Measurements from ENCODE around the gene GPR3. TPM values are rescaled to one million over a fixed set of nuclear protein-coding genes. Genes with fewer than 3 reads are reported as not detected.

GPR3 gene
- total and polyA plus RNA-seq, 4 donors: under 0.01 to 0.30 TPM; not detected in 2

Other genes starting within 250 kb of the GPR3 start
- gene SLC9A1, start 237.5 kb upstream of the GPR3 start, total RNA-seq: 1 to 10 TPM; 1.3 to 3.2 TPM
- 1 to 10 TPM; 1.3 to 1.7 TPM for gene SLC9A1, start 237.5 kb upstream of the GPR3 start, polyA plus RNA-seq
- gene WDTC1, start 158.0 kb upstream of the GPR3 start, total RNA-seq: 10 to 100 TPM; 19.8 to 25.0 TPM
- 10 to 100 TPM in 1 of 2 donors, 1 to 10 TPM in 1; 4.6 to 19.4 TPM for gene WDTC1, start 158.0 kb upstream of the GPR3 start, polyA plus RNA-seq
- gene TMEM222, start 70.5 kb upstream of the GPR3 start, total RNA-seq: 10 to 100 TPM; 14.7 to 14.9 TPM
- gene TMEM222, start 70.5 kb upstream of the GPR3 start, polyA plus RNA-seq: 10 to 100 TPM; 28.6 to 32.9 TPM
- gene SYTL1, start 50.6 kb upstream of the GPR3 start, total RNA-seq: 1 to 10 TPM; 1.9 to 3.9 TPM
- under 1 TPM; 0.73 to 0.93 TPM for gene SYTL1, start 50.6 kb upstream of the GPR3 start, polyA plus RNA-seq
- 1 to 10 TPM; 1.3 to 8.3 TPM for gene MAP3K6, start 25.7 kb upstream of the GPR3 start, total RNA-seq
- 1 to 10 TPM; 3.4 to 4.6 TPM for gene MAP3K6, start 25.7 kb upstream of the GPR3 start, polyA plus RNA-seq
- 100 to 1,000 TPM in 1 of 2 donors, 10 to 100 TPM in 1; 87.3 to 146 TPM for gene FCN3, start 17.8 kb upstream of the GPR3 start, total RNA-seq
- gene FCN3, start 17.8 kb upstream of the GPR3 start, polyA plus RNA-seq: 100 to 1,000 TPM; 127 to 310 TPM
- not detected for gene CD164L2, start 9.3 kb upstream of the GPR3 start, total RNA-seq
- gene CD164L2, start 9.3 kb upstream of the GPR3 start, polyA plus RNA-seq: not detected
- 10 to 100 TPM; 15.1 to 37.7 TPM for gene WASF2, start 97.5 kb downstream of the GPR3 start, total RNA-seq
- 10 to 100 TPM; 11.6 to 22.4 TPM for gene WASF2, start 97.5 kb downstream of the GPR3 start, polyA plus RNA-seq
- 1 to 10 TPM; 4.7 to 6.3 TPM for gene AHDC1, start 211.5 kb downstream of the GPR3 start, total RNA-seq
- 1 to 10 TPM; 2.4 to 6.5 TPM for gene AHDC1, start 211.5 kb downstream of the GPR3 start, polyA plus RNA-seq
- 10 to 100 TPM in 1 of 2 donors, 1 to 10 TPM in 1; 7.8 to 20.2 TPM for gene FGR, start 242.6 kb downstream of the GPR3 start, total RNA-seq
- gene FGR, start 242.6 kb downstream of the GPR3 start, polyA plus RNA-seq: 1 to 10 TPM; 2.8 to 4.6 TPM